K562 (cell line): ENCODE measurements around the gene BRD3. TPM values are rescaled to one million over a fixed set of nuclear protein-coding genes. Genes with fewer than 3 reads are reported as not detected.

Source experiments
- CEBPG ChIP-seq, 3 experiments: fragments of 200-800 bp in 1 of 3; sonication (Bioruptor generic) in 1 of 3; sonication (generic) in 1 of 3; formaldehyde crosslinking in 1 of 3; IDR thresholded peaks in 2 of 3; conservative IDR thresholded peaks in 1 of 3; 2 replicates each; pipeline versions ENCODE4 v1.6.1 to v1.8.0; 2016 to 2022; ENCODE audit warnings: missing compliant biosample characterization in 2 of 3, missing genetic modification characterization in 2 of 3, mild to moderate bottlenecking in 1 of 3, missing genetic modification reagents in 1 of 3
- DDX20 ChIP-seq: fragments of 450-650 bp; IDR thresholded peaks from 2 replicates; pipeline ENCODE4 v1.6.1; 2016; ENCODE audit warnings: missing genetic modification characterization, low read depth, mild to moderate bottlenecking, missing compliant biosample characterization, moderate library complexity
- GABPB2 ChIP-seq: fragments of 250-450 bp; sonication (Bioruptor Pico); conservative IDR thresholded peaks from 2 replicates; pipeline ENCODE4 v1.5.1; 2021; ENCODE audit warnings: mild to moderate bottlenecking
- GATA2 ChIP-seq: sonication (generic); formaldehyde crosslinking; IDR thresholded peaks from 2 replicates; pipeline ENCODE4 v1.4.0; 2020; ENCODE audit warnings: mild to moderate bottlenecking, missing genetic modification reagents
- HLTF ChIP-seq: fragments of 450-650 bp; IDR thresholded peaks from 2 replicates; pipeline ENCODE4 v1.6.1; 2016
- IRF9 ChIP-seq: fragments of 450-650 bp; IDR thresholded peaks from 2 replicates; pipeline ENCODE4 v1.6.1; 2016; ENCODE audit warnings: missing biosample characterization, missing genetic modification characterization
- KLF10 ChIP-seq: fragments of 250-450 bp; sonication (Bioruptor Pico); IDR thresholded peaks from 2 replicates; pipeline ENCODE4 v1.6.1; 2021; ENCODE audit warnings: matching md5 sums
- KLF6 ChIP-seq: fragments of 250-450 bp; sonication (Bioruptor Pico); IDR thresholded peaks from 2 replicates; pipeline ENCODE4 v1.4.0; 2020; ENCODE audit warnings: mild to moderate bottlenecking, moderate library complexity, borderline replicate concordance
- MXD1 ChIP-seq: fragments of 250-450 bp; sonication (Bioruptor Pico); IDR thresholded peaks from 2 replicates; pipeline ENCODE4 v1.8.0; 2021; ENCODE audit warnings: borderline replicate concordance, mild to moderate bottlenecking, moderate library complexity; ENCODE audit not compliant: poor library complexity, severe bottlenecking
- NR0B1 ChIP-seq: fragments of 450-650 bp; IDR thresholded peaks from one replicate; pipeline ENCODE4 v1.6.1; 2018; ENCODE audit warnings: mild to moderate bottlenecking, moderate library complexity; ENCODE audit not compliant: partially characterized antibody
- NR3C1 ChIP-seq: sonication (generic); formaldehyde crosslinking; IDR thresholded peaks from 2 replicates; pipeline ENCODE4 v1.8.1; 2022; ENCODE audit warnings: missing genetic modification reagents
- NRF1 ChIP-seq, 2 experiments: fragments of 450-650 bp; IDR thresholded peaks in 1 of 2; conservative IDR thresholded peaks in 1 of 2; 2 replicates each; pipeline ENCODE4 v1.6.1; 2014; ENCODE audit warnings: mild to moderate bottlenecking in 2 of 2
- POLR2AphosphoS2 ChIP-seq: IDR thresholded peaks from 2 replicates; pipeline ENCODE4 v1.6.1; 2012; ENCODE audit warnings: low read length, improper control_type of control experiment
- SMARCA4 ChIP-seq: fragments of 450-650 bp; IDR thresholded peaks from 2 replicates; pipeline ENCODE4 v1.6.1; 2016
- STAT5B ChIP-seq: fragments of 250-450 bp; sonication (Bioruptor Pico); IDR thresholded peaks from 2 replicates; pipeline ENCODE4 v1.8.0; 2021; ENCODE audit warnings: mild to moderate bottlenecking, inconsistent platforms
- XRCC3 ChIP-seq: fragments of 450-650 bp; IDR thresholded peaks from 2 replicates; pipeline ENCODE4 v1.6.1; 2017; ENCODE audit warnings: mild to moderate bottlenecking, moderate library complexity
- ZNF175 ChIP-seq: fragments of 200-800 bp; sonication (Bioruptor generic); IDR thresholded peaks from 2 replicates; pipeline ENCODE4 v1.6.1; 2016; ENCODE audit warnings: low read depth, mild to moderate bottlenecking, missing genetic modification characterization, missing compliant biosample characterization
- ZNF217 ChIP-seq: sonication (generic); formaldehyde crosslinking; IDR thresholded peaks from 2 replicates; pipeline ENCODE4 v1.8.0; 2022; ENCODE audit warnings: mild to moderate bottlenecking, missing genetic modification reagents
- ZNF3 ChIP-seq: fragments of 250-450 bp; sonication (Bioruptor Pico); IDR thresholded peaks from 2 replicates; pipeline ENCODE4 v1.5.0; 2021; ENCODE audit warnings: mild to moderate bottlenecking, moderate library complexity
- ZNF408 ChIP-seq: fragments of 250-450 bp; sonication (Bioruptor Pico); IDR thresholded peaks from 2 replicates; pipeline ENCODE4 v1.4.0; 2020; ENCODE audit warnings: low read depth, mild to moderate bottlenecking, moderate library complexity
- polyA plus RNA-seq, 8 experiments: library from polyadenylated mRNA; depleted of rRNA in 4 of 8; stranded (reverse) in 5 of 8; unstranded in 3 of 8; fragments of >200 nt; fragmentation: Nextera tagmentation in 2 of 8; fragmentation: Illumina TruSeq in 1 of 8; extraction: Ambion mirVana in 2 of 8; extraction: Trizol in 1 of 8; gene quantifications; 2 replicates each; pipeline versions ENCODE4 v1.2.1 to v1.2.3, GENCODE V29; 2011 to 2014; ENCODE audit warnings: inconsistent platforms in 1 of 8, missing spikeins in 1 of 8
- total RNA-seq, 7 experiments: library from RNA; depleted of rRNA in 6 of 7; stranded (reverse); fragments of >200 nt in 6 of 7; fragmentation: Illumina TruSeq in 2 of 7; extraction: Trizol in 2 of 7; gene quantifications; 2 replicates each; pipeline versions ENCODE4 v1.2.1 to v1.2.3, GENCODE V29; 2011 to 2021; ENCODE audit warnings: low replicate concordance in 1 of 7
- TF ChIP-seq, protein P1 (sequence below): sonication (generic); formaldehyde crosslinking; IDR thresholded peaks from 2 replicates; pipeline ENCODE4 v1.8.1; 2023; ENCODE audit warnings: mild to moderate bottlenecking, missing genetic modification reagents
- TF ChIP-seq, protein P2 (sequence below): sonication (generic); formaldehyde crosslinking; IDR thresholded peaks from 2 replicates; pipeline ENCODE4 v1.8.0; 2022; ENCODE audit warnings: missing genetic modification reagents, mild to moderate bottlenecking, borderline replicate concordance

BRD3 gene
- total and polyA plus RNA-seq, 9 of the 15 experiments (the other 6 are each of a cell fraction or from before 2014, with no cell fraction given) = 0.82 to 37.1 (median 4.2) TPM

DNA sequence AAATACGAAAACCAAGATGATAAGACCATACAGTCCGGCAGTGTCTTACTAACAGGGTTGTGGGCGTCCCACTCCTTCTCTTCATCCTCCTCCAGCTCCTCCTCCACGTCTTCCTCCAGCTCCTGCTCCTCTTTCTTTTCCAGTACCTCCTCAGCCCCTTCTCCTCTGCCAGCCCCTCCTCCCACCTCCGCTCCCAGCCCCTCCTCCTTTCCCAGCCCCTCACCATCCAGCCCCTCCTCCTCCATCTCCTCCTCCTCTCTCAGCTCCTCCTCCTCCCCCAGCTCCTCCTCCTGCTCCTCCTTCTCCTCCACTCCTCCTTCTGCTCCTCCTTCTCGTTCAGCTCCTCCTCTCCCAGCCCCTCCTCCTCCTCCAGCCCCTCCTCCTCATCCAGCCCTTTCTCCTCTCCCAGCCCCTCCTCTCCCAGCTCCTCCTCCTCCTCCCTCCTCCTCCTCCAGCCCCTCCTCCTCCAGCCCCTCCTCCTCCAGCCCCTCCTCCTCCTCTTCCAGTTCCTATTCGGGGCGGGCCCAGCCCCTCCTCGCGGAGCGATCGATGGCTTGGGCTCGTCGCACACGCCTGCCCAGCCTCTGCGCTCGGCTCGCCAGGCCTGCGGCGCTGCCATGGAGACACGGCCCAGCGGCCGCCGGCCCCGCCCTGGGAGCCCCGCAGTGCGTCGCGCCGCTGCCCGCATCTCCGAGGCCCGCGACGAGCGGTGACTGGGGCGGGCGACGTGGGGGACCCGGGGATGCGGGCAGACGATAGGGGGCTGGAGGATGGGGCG, 42.8 kb downstream of the BRD3 start, which contains the start of gene BRD3OS (continued):
- no peak for TF ChIP-seq ZNF217 (CRISPR knock-in tag)
- TF ChIP-seq HLTF = peak; percentile 96
- TF ChIP-seq ZNF3 (CRISPR knock-in tag) = no peak
- no peak for TF ChIP-seq STAT5B (CRISPR knock-in tag)
- no peak for TF ChIP-seq GABPB2
- TF ChIP-seq NR3C1 = no peak
- TF ChIP-seq POLR2AphosphoS2 = no peak
- no peak for TF ChIP-seq IRF9 (tag)
- TF ChIP-seq, protein P1, sequence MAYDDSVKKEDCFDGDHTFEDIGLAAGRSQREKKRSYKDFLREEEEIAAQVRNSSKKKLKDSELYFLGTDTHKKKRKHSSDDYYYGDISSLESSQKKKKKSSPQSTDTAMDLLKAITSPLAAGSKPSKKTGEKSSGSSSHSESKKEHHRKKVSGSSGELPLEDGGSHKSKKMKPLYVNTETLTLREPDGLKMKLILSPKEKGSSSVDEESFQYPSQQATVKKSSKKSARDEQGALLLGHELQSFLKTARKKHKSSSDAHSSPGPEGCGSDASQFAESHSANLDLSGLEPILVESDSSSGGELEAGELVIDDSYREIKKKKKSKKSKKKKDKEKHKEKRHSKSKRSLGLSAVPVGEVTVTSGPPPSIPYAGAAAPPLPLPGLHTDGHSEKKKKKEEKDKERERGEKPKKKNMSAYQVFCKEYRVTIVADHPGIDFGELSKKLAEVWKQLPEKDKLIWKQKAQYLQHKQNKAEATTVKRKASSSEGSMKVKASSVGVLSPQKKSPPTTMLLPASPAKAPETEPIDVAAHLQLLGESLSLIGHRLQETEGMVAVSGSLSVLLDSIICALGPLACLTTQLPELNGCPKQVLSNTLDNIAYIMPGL = no peak
- no peak for TF ChIP-seq XRCC3
- 0 out of 2 replicates have a peak, but pooled peaks have one; percentile 19 for TF ChIP-seq SMARCA4
- TF ChIP-seq KLF10 (CRISPR knock-in tag) = no peak
- TF ChIP-seq, protein P2, sequence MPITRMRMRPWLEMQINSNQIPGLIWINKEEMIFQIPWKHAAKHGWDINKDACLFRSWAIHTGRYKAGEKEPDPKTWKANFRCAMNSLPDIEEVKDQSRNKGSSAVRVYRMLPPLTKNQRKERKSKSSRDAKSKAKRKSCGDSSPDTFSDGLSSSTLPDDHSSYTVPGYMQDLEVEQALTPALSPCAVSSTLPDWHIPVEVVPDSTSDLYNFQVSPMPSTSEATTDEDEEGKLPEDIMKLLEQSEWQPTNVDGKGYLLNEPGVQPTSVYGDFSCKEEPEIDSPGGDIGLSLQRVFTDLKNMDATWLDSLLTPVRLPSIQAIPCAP (CRISPR knock-in tag) = no peak
- TF ChIP-seq NRF1 (conservative IDR thresholded peaks at IDR 0.05 in 1 of 2, IDR thresholded peaks at IDR 0.05 in 1 of 2) = peak in 1 of 2 experiments; percentile 33; a peak in 2 of 4 replicates
- no peak for TF ChIP-seq KLF6 (CRISPR knock-in tag)
- TF ChIP-seq ZNF175 (CRISPR knock-in tag) = no peak
- no peak for TF ChIP-seq ZNF408 (CRISPR knock-in tag)
- no peak for TF ChIP-seq NR0B1
- TF ChIP-seq GATA2 (CRISPR knock-in tag) = no peak
- no peak for TF ChIP-seq DDX20
- TF ChIP-seq CEBPG (CRISPR knock-in tag; IDR thresholded peaks at IDR 0.05) = no peak
- TF ChIP-seq CEBPG (tag; conservative IDR thresholded peaks at IDR 0.05 in 1 of 2, IDR thresholded peaks at IDR 0.05 in 1 of 2) = no peak
- TF ChIP-seq MXD1 (CRISPR knock-in tag) = no peak
